Activated T-helper 2 cell treated with anti-CD3 and anti-CD28 coated beads, Interferon-gamma antibody, Interleukin-2, Interleukin-4, amounts not matched to agents 10 μg/mL and 5 μg/mL and 100 μg/mL, durations not matched to agents 14 hours and 24 hours and 36 hours (primary cell): ENCODE data around the gene CPA5. TPM values are rescaled to one million over a fixed set of nuclear protein-coding genes. Genes with fewer than 3 reads are reported as not detected.
"Not testable (repeated sequence)": the region's sequence is repeated elsewhere in the genome, so short reads cannot be mapped to it uniquely, and the experiment has no call there.

Experiments used
- DNase-seq: peaks from one replicate; pipeline ENCODE4 v3.0.0; 2021; ENCODE audit warnings: low spot score
- H3K27ac Mint-ChIP-seq: one replicate; pipeline ENCODE4 v1.8.0; 2021; ENCODE audit warnings: mixed read lengths
- H3K27me3 Mint-ChIP-seq: one replicate; pipeline ENCODE4 v1.8.0; 2021; ENCODE audit warnings: low read depth, mixed read lengths
- H3K36me3 Mint-ChIP-seq: one replicate; pipeline ENCODE4 v1.8.0; 2021; ENCODE audit warnings: low read depth, mixed read lengths
- H3K4me1 Mint-ChIP-seq: one replicate; pipeline ENCODE4 v1.8.0; 2021; ENCODE audit warnings: low read depth, mixed read lengths
- H3K4me3 Mint-ChIP-seq: one replicate; pipeline ENCODE4 v1.8.0; 2021; ENCODE audit warnings: low read depth, mild to moderate bottlenecking, moderate library complexity, mixed read lengths
- H3K9me3 Mint-ChIP-seq: one replicate; pipeline ENCODE4 v1.8.0; 2021; ENCODE audit warnings: mixed read lengths
- intact Hi-C: fragments of 100-400 bp; cut with micrococcal nuclease; formaldehyde crosslinking; loops from one replicate; pipeline ENCODE4 v1.15.1; 2023
- total RNA-seq: library from RNA; stranded (reverse); gene quantifications from 2 replicates; pipeline ENCODE4 v1.2.3, GENCODE V29; 2022

Gene CPA5
- total RNA-seq, 1 donor from 2014 or later, result 0.66 TPM

DNA sequence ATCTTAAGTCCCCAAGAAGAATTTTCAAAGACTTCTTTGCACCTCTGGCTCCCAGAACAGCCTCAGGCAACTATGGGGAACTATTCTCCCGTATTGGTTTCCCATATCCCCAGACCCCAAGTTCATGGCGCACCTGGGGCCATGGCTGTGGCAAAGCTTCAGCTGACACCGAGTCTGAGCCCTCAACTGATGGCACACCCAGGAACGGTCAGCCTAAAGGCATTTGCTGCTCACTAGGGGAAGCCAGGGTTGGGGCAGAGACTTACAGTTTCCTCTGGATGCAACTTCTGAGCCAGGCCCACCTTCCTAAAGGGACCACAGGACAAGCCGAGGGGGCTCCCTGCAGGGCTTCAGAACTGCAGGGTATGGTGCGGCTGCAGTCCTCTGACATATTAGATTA, 21.9 kb downstream of the CPA5 start:
- H3K4me1 Mint-ChIP-seq, result peaks cover 33% of the 10 kb centered on the region
- no peaks in the 10 kb centered on the region for H3K36me3 Mint-ChIP-seq
- intact Hi-C loops, result no loop called here
- no peaks in the 10 kb centered on the region for H3K27me3 Mint-ChIP-seq
- H3K9me3 Mint-ChIP-seq, result no peaks in the 10 kb centered on the region
- peak overlapping the region; percentile 67 for H3K27ac Mint-ChIP-seq
- peak overlapping the region; percentile 60 for H3K4me3 Mint-ChIP-seq
- no peak for DNase-seq

DNA sequence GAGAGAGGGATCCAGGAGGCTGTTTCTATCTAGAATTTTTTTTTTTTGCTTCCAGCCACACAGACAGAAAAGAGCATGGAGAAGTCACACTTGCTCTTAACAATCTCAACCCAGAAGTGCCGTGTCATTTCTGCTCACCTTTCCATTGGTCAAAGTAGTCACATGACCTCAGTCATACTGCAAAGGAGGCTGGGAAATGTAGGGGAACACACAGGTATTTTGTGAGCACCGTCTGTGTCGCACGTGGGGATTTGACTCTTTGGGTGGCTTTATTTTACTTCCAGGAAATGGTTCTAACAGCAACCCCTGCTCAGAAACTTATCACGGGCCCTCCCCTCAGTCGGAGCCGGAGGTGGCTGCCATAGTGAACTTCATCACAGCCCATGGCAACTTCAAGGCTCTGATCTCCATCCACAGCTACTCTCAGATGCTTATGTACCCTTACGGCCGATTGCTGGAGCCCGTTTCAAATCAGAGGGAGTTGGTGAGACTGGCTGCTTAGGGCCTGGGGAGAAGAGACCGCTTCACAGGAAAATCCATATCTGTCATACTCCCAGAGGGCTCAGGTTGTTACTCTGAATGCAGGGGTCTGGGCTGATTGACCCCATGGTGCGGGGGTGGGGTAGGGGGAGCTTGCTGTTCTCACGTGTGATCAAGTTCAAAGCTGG, 22.6 kb downstream of the CPA5 start:
- peaks cover 33% of the 10 kb centered on the region for H3K4me1 Mint-ChIP-seq
- peak overlapping the region; percentile 67 for H3K27ac Mint-ChIP-seq
- H3K4me3 Mint-ChIP-seq, result peak overlapping the region; percentile 60
- no peaks in the 10 kb centered on the region for H3K9me3 Mint-ChIP-seq
- DNase-seq, result no peak
- no peaks in the 10 kb centered on the region for H3K27me3 Mint-ChIP-seq
- no peaks in the 10 kb centered on the region for H3K36me3 Mint-ChIP-seq
- intact Hi-C loops, result no loop called here

DNA sequence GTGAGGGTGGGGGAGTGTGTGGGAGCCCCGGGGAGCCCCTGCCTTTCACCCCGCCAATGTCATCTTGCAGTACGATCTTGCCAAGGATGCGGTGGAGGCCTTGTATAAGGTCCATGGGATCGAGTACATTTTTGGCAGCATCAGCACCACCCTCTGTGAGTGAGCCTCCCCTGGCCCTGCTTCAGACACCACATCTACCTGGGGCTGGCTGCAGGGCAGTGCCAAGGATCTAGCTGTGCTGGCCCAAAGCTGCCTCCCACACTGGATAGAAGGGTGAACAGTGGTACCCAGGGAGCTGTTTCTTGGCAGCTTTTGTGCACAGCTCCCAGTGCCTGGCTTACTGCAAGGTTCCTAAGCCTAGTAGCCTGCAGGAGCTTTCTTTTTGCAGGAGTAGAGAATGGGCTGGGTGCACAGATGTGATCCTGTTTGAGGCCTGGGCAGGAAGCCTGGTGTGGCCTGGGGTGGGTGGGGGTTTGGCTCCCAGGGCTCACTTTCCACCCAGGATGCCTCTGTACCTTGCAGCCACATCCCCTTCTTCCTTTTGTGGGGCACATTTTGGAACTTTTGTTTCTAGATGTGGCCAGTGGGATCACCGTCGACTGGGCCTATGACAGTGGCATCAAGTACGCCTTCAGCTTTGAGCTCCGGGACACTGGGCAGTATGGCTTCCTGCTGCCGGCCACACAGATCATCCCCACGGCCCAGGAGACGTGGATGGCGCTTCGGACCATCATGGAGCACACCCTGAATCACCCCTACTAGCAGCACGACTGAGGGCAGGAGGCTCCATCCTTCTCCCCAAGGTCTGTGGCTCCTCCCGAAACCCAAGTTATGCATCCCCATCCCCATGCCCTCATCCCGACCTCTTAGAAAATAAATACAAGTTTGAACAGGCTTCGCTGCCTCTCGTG, 23.5 kb downstream of the CPA5 start:
- H3K4me3 Mint-ChIP-seq, result no peak overlapping the region
- DNase-seq, result no peak
- H3K4me1 Mint-ChIP-seq, result peaks cover 32% of the 10 kb centered on the region
- H3K27me3 Mint-ChIP-seq, result no peaks in the 10 kb centered on the region
- no peaks in the 10 kb centered on the region for H3K36me3 Mint-ChIP-seq
- intact Hi-C loops, result no loop called here
- H3K9me3 Mint-ChIP-seq, result no peaks in the 10 kb centered on the region
- H3K27ac Mint-ChIP-seq, result no peak overlapping the region

DNA sequence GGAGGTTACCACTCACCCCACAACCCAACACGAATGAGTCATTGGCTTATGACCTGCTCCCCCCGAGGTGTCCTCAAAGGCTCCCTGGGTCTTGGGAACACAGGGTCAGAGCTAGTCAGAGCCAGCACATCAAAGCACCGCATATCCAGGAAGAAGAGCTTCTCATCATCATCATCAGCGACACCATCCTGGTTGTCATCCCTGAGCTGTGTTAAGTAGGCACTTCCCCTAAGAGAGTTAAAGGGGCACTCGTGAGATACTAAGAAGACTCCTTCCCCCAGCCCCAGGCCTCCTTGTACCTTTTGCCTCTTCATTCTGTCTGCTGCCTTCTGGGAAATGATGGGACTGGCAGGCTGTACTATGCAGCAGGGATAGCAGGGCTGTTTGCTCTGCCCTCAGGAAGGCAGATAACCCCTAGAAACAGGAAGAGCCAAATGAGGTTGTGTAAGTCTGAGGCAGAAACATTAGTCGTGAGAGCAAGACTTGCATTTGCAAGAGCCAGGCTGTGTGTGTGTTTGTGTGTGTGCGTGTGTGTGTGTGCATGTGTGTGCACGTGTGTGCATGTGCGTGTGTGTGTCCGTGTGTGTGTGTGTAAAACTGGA, 24.6 kb downstream of the CPA5 start:
- intact Hi-C loops, result no loop called here
- Mint-ChIP-seq H3K27me3 (no peaks in the 10 kb centered on the region), H3K27ac (peak overlapping the region; percentile 31), H3K4me3 (no peak overlapping the region), H3K9me3 (no peaks in the 10 kb centered on the region), H3K4me1 (peaks cover 26% of the 10 kb centered on the region), H3K36me3 (no peaks in the 10 kb centered on the region)
- no peak for DNase-seq

DNA sequence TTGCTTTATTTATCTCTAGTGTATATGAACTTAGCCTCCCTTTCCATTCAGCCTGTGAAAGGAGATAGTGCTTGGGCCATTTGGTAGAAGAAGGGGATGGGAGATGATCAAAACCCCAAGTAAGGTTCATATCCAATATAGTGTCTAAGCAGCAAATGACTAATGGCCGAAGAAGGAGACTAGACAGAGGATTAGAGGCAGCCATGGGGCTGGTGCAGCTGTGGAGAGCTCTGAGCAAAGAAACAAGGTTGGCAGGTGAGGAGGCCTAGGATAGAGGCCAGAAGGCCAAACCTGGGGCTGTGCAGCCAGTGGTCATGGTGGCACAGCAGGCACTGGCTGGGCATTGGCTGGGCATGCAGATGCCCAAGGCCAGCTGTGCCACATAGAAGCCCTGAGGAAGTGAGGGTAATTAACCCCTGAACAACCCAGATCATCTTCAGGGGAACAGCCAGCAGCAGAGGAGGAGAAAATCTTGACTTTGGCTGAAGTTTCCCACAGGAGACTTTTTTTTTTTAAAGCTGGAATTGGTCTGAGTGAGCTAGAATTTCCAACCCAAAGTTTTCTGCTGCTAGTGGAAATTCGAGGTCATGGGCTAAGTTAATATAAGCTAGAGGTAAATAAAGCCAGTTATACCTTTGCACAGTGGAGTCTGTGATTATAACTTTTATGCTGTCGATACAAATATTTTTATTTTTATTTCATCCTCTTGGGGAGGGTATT, 25.4 kb downstream of the CPA5 start:
- Mint-ChIP-seq H3K36me3 (no peaks in the 10 kb centered on the region), H3K4me3 (no peak overlapping the region), H3K27ac (no peak overlapping the region), H3K4me1 (peaks cover 26% of the 10 kb centered on the region), H3K27me3 (no peaks in the 10 kb centered on the region), H3K9me3 (no peaks in the 10 kb centered on the region)
- intact Hi-C loops, result no loop called here
- DNase-seq, result no peak

DNA sequence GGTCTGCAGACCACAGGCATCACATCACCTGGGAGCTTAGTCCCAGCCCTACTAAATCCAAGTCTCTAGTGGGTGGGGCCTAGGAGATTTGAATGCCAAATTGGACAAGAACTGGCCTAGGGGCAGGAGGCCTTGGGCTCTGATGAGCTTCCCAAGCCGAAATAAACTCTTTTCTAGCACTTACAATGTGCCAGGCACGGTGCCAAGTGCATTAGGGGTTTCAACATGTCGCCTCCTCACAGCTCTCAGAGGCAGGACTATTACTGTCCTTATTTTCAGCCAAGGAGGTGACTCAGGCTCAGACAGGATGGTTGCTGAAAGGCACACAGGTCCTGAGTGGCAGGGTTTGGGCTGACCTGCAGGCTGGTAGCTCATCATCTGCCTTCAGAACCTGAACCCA, 26.4 kb downstream of the CPA5 start:
- Mint-ChIP-seq H3K27ac (no peak overlapping the region), H3K9me3 (peaks cover under 1% of the 10 kb centered on the region), H3K4me1 (peaks cover 25% of the 10 kb centered on the region), H3K27me3 (no peaks in the 10 kb centered on the region), H3K4me3 (no peak overlapping the region), H3K36me3 (no peaks in the 10 kb centered on the region)
- DNase-seq, result no peak
- intact Hi-C loops, result no loop called here

DNA sequence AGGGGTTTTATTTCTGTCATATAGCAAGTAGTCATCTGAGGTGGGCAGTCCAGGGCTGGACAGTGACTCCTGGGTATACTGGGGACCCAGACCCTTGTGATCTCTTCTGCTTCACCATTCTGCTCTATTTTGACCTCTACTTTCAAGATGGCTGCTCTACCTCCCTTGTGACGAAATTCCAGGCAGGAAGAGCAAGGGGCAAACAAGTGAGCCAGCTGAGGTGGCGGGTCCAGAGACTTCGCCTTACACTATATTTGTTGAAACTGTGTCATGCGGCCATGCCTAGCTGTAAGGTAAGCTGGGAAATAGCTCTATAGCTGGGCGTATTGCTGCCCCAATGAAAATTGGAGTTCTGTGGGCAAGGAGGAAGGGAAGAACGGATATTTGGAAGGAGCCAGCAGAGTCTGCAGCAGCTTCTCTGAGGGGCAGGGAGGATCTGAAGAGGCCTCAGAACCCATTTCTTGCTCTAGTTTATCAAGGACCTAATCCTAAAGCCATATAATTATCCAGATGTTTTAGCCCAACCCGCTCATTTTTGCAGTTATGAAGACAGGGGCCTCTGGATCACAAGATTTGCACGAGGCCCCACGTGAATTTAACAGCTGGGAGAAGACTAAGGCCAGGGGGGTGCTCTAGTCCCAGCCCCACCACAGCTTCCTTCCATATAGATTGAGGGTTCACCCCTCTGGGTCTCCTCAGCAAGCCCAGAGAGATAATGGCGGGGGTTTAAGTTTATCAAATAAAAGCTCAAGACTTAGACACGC, 28.0 kb downstream of the CPA5 start:
- Mint-ChIP-seq H3K4me3 (no peak overlapping the region), H3K27ac (no peak overlapping the region), H3K9me3 (peaks cover 8% of the 10 kb centered on the region), H3K36me3 (no peaks in the 10 kb centered on the region), H3K27me3 (no peaks in the 10 kb centered on the region), H3K4me1 (peaks cover 16% of the 10 kb centered on the region)
- intact Hi-C loops, result no loop called here
- no peak for DNase-seq

DNA sequence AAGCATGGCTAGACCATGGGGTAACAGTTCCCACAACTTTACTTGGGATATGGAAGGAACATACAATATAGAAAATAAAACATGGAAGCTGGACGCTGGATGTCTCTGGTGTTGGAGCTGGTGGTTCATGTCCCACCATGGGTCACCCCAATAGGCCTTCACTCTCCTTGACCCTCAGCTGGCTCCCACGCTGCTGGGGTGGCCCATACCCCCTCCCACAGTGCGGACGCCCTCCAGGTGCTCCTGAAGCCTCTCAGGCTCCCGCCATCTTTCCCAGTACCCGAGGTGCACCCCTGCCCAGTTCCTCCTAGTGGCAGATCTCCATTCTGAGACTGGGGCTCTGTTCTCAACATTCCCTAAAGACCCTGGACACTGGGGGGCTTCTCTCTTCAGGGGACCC, 29.9 kb downstream of the CPA5 start:
- intact Hi-C loops, result no loop called here
- Mint-ChIP-seq H3K27ac (no peak overlapping the region), H3K9me3 (peaks cover 8% of the 10 kb centered on the region), H3K36me3 (no peaks in the 10 kb centered on the region), H3K27me3 (no peaks in the 10 kb centered on the region), H3K4me1 (peaks cover 6% of the 10 kb centered on the region), H3K4me3 (no peak overlapping the region)
- DNase-seq, result no peak

DNA sequence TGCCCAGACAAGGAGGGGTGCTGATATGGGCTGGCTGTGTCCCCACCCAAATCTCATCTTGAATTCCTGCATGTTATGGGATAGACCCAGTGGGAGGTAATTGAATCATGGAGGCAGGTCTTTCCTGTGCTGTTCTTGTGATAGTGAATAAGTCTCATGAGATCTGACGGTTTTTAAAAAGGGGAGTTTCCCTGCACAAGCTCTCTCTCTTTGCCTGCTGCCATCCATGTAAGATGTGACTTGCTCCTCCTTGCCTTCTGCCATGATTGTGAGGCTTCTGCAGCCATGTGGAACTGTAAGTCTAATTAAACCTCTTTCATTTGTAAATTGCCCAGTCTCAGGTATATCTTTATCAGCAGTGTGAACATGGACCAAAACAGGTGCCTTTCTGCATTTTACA, 31.8 kb downstream of the CPA5 start:
- DNase-seq, intact Hi-C loops, H3K4me1 Mint-ChIP-seq, H3K9me3 Mint-ChIP-seq, H3K36me3 Mint-ChIP-seq, H3K27ac Mint-ChIP-seq, H3K27me3 Mint-ChIP-seq, H3K4me3 Mint-ChIP-seq: not testable (repeated sequence)

DNA sequence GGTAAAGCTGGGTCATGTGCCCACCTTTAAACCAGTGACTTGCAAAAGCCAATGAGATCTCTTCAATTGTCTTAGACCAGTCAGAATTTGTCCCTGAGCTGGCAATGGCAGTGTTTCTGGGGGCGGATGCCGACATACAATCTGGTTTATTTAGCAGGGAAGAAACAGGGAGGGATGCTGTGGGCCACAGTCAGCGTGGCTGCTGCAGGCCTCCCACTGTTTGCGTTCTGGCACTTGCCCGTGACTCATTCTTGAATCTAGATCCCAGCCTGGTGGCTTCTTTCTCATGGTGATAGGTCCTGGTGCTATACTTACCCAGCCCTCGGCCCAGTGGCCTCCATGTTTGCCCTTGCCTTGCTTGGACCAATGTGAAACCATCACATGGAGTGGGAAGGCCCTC, 32.6 kb downstream of the CPA5 start:
- no peak overlapping the region for H3K4me3 Mint-ChIP-seq
- H3K4me1 Mint-ChIP-seq, result no peaks in the 10 kb centered on the region
- H3K27me3 Mint-ChIP-seq, result no peaks in the 10 kb centered on the region
- no peak overlapping the region for H3K27ac Mint-ChIP-seq
- H3K36me3 Mint-ChIP-seq, result no peaks in the 10 kb centered on the region
- DNase-seq, result no peak
- H3K9me3 Mint-ChIP-seq, result peaks cover 8% of the 10 kb centered on the region
- intact Hi-C loops, result no loop called here

DNA sequence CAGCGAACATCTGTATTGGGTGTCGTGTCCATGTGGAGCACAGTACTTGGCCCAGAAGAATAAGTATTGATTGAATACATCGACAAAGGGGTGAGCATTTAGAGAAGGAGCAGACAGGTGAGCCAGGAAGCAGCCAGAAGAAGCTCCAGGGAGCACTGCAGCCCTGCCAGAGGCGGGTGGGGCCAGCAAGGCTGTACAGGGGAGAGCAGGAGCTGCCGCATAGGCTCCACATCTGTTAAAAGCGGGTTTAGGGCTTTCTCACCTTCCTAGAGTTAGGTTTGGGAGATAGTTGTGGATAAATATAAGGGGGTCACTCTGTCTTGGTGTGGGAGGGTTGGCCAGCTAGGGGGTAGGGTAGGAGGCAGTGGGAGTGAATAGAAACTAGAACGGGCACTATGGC, 34.4 kb downstream of the CPA5 start:
- no peaks in the 10 kb centered on the region for H3K4me1 Mint-ChIP-seq
- intact Hi-C loops, result no loop called here
- DNase-seq, result no peak
- peaks cover 8% of the 10 kb centered on the region for H3K9me3 Mint-ChIP-seq
- no peaks in the 10 kb centered on the region for H3K27me3 Mint-ChIP-seq
- no peak overlapping the region for H3K27ac Mint-ChIP-seq
- no peaks in the 10 kb centered on the region for H3K36me3 Mint-ChIP-seq
- no peak overlapping the region for H3K4me3 Mint-ChIP-seq

DNA sequence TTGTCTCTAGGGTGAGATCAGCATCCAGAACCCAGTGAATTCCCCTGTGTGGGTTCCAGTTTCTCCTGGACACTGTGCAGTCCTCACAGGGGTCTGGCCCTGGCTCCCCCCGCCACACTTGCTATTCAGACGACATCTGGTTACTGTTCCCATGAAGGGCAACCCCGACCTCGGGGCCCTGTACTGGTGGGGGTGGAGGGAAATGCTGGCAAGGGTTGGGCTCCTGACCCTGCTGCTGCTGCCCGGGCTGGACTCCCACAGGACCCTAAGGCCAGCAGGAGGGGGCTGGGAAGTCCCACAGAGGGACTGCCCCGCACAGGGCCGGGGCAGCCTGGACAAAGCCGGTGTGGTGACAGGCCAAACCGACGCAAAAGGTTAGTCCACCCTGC, 34.9 kb downstream of the CPA5 start:
- DNase-seq, result no peak
- Mint-ChIP-seq H3K9me3 (peaks cover 8% of the 10 kb centered on the region), H3K27ac (no peak overlapping the region), H3K4me3 (no peak overlapping the region), H3K4me1 (no peaks in the 10 kb centered on the region), H3K36me3 (no peaks in the 10 kb centered on the region), H3K27me3 (no peaks in the 10 kb centered on the region)
- intact Hi-C loops, result no loop called here
